K562 (cell line): ENCODE measurements around the gene SCFD1. TPM values are rescaled to one million over a fixed set of nuclear protein-coding genes. Genes with fewer than 3 reads are reported as not detected.

ENCODE experiments used
- ATAC-seq: fragments of 200-7000 bp; cut with Tn5 transposase; 3 replicates; pipeline ENCODE4 v1.9.1; 2020; ENCODE audit warnings: moderate library complexity
- BruUV-seq: library from RNA; stranded (reverse); fragments of 400-500 nt; replicated peaks from 2 replicates; lab custom pipeline; 2021; lab: Mats Ljungman, UMichigan
- CTCF ChIA-PET: fragments of 300-600 bp; formaldehyde crosslinking; extraction: SDS; loops from one replicate; lab custom pipeline; 2021; ENCODE audit warnings: low intra/inter-chr PET ratio; lab: Yijun Ruan, JAX
- POLR2A ChIA-PET: fragments of 300-600, 350-650 bp; sonication (Branson Sonifier 250); formaldehyde crosslinking; extraction: SDS; loops from one replicate; lab custom pipeline; 2021; ENCODE audit warnings: antibody characterized with exemption, inconsistent platforms; lab: Yijun Ruan, JAX
- DNase-seq, 4 experiments: peaks; one replicate each; pipeline versions ENCODE4 v3.0.0 to v3.0.0-alpha.2; 2011 to 2018; ENCODE audit warnings: low spot score in 3 of 4, mixed read lengths in 3 of 4; ENCODE audit errors: extremely low read depth in 1 of 4
- FAIRE-seq: peaks from 2 replicates; lab custom pipeline; 2011; peaks lifted over from hg19 to GRCh38; lab: Jason Lieb, UNC
- H2AFZ ChIP-seq: 2 replicates; pipeline ENCODE4 v1.6.0; 2011; ENCODE audit warnings: low read depth, low read length, control low read depth, inconsistent platforms
- H3K27ac ChIP-seq: fragments of 200-600 bp; 3 replicates; pipeline ENCODE4 v1.8.0; 2011; ENCODE audit warnings: low read depth, mild to moderate bottlenecking, control low read depth, inconsistent platforms, low read length, moderate library complexity, mixed read lengths; ENCODE audit errors: extremely low read depth
- H3K27me3 ChIP-seq, 2 experiments: fragments of 300-600 bp in 1 of 2; 2 replicates in 1 of 2; 3 replicates in 1 of 2; pipeline versions ENCODE4 v1.6.0 to v1.8.0; 2011; ENCODE audit warnings: inconsistent platforms in 2 of 2, low read length in 2 of 2, mild to moderate bottlenecking in 1 of 2, mixed read lengths in 1 of 2, moderate library complexity in 1 of 2; ENCODE audit not compliant: control insufficient read depth in 2 of 2, insufficient read depth in 2 of 2
- H3K36me3 ChIP-seq: fragments of 300-600 bp; 3 replicates; pipeline ENCODE4 v1.8.0; 2011; ENCODE audit warnings: mild to moderate bottlenecking, low read length, inconsistent platforms; ENCODE audit not compliant: control insufficient read depth, insufficient read depth
- H3K4me1 ChIP-seq, 2 experiments: fragments of 200-600 bp in 1 of 2; replicated peaks in 1 of 2; 2 replicates in 1 of 2; 3 replicates in 1 of 2; pipeline versions ENCODE4 v1.5.1 to v1.8.0; 2011; ENCODE audit warnings: inconsistent platforms in 2 of 2, low read length in 2 of 2, mild to moderate bottlenecking in 1 of 2, mixed read lengths in 1 of 2, moderate library complexity in 1 of 2; ENCODE audit not compliant: control insufficient read depth in 2 of 2, insufficient read depth in 2 of 2
- H3K4me2 ChIP-seq: 2 replicates; pipeline ENCODE4 v1.6.1; 2011; ENCODE audit warnings: low read length, control low read depth, inconsistent platforms, mixed read lengths; ENCODE audit not compliant: insufficient read depth
- H3K4me3 ChIP-seq: fragments of 200-600 bp; sonication (generic), shearing (Covaris generic); 2 replicates; pipeline ENCODE4 v1.5.1; 2016; ENCODE audit warnings: control low read depth, inconsistent platforms
- H3K79me2 ChIP-seq: fragments of 200-600 bp; 3 replicates; pipeline ENCODE4 v1.8.0; 2011; ENCODE audit warnings: low read length, inconsistent platforms; ENCODE audit not compliant: control insufficient read depth, insufficient read depth
- H3K9ac ChIP-seq, 2 experiments: 2 replicates each; pipeline versions ENCODE4 v1.6.0 to v1.6.1; 2011; ENCODE audit warnings: low read depth in 2 of 2, low read length in 2 of 2, control low read depth in 1 of 2, inconsistent platforms in 1 of 2, mild to moderate bottlenecking in 1 of 2, mixed read lengths in 1 of 2; ENCODE audit not compliant: insufficient read depth in 1 of 2
- H3K9me1 ChIP-seq: one replicate; pipeline ENCODE4 v1.6.0; 2011; ENCODE audit warnings: inconsistent platforms, mild to moderate bottlenecking, low read length, moderate library complexity; ENCODE audit not compliant: control insufficient read depth, insufficient read depth
- H3K9me3 ChIP-seq: replicated peaks from 2 replicates; pipeline ENCODE4 v1.5.1; 2011; ENCODE audit warnings: low read depth, low read length, inconsistent platforms; ENCODE audit not compliant: control insufficient read depth, insufficient read depth
- H4K20me1 ChIP-seq: replicated peaks from 2 replicates; pipeline ENCODE4 v1.6.1; 2011; ENCODE audit warnings: low read length, inconsistent platforms, mixed read lengths; ENCODE audit not compliant: control insufficient read depth, insufficient read depth
- E2F6 ChIP-seq, 2 experiments: IDR thresholded peaks; 2 replicates each; pipeline ENCODE4 v1.6.1; 2011; ENCODE audit warnings: borderline replicate concordance in 1 of 2, control low read depth in 1 of 2, low read depth in 1 of 2, low read length in 1 of 2, mild to moderate bottlenecking in 1 of 2, mixed read lengths in 1 of 2, moderate library complexity in 1 of 2; ENCODE audit not compliant: insufficient read depth in 1 of 2, insufficient read length in 1 of 2, poor library complexity in 1 of 2, severe bottlenecking in 1 of 2; ENCODE audit errors: extremely low read depth in 1 of 2
- ETV6 ChIP-seq, 3 experiments: fragments of 150-350 bp in 1 of 3; sonication (generic) in 1 of 3; formaldehyde crosslinking in 1 of 3; IDR thresholded peaks; 2 replicates each; pipeline versions ENCODE4 v1.6.1 to v1.8.0; 2014 to 2022; ENCODE audit warnings: borderline replicate concordance in 2 of 3, low read depth in 2 of 3, antibody characterized with exemption in 1 of 3, low read length in 1 of 3, mild to moderate bottlenecking in 1 of 3, missing genetic modification reagents in 1 of 3
- KAT8 ChIP-seq: fragments of 450-650 bp; IDR thresholded peaks from 2 replicates; pipeline ENCODE4 v1.6.1; 2016; ENCODE audit warnings: low read depth, mild to moderate bottlenecking
- MEIS2 ChIP-seq: fragments of 450-650 bp; IDR thresholded peaks from 2 replicates; pipeline ENCODE4 v1.6.1; 2014; ENCODE audit warnings: mild to moderate bottlenecking; ENCODE audit not compliant: partially characterized antibody
- NEUROD1 ChIP-seq: fragments of 150-350 bp; IDR thresholded peaks from 2 replicates; pipeline ENCODE4 v1.6.1; 2014; ENCODE audit warnings: borderline replicate concordance, low read length, low read depth; ENCODE audit not compliant: partially characterized antibody
- XRCC4 ChIP-seq: IDR thresholded peaks from one replicate; pipeline ENCODE4 v1.6.1; 2011; ENCODE audit not compliant: insufficient read depth, insufficient read length; ENCODE audit errors: extremely low read depth
- ZNF282 ChIP-seq: sonication (generic); formaldehyde crosslinking; IDR thresholded peaks from 2 replicates; pipeline ENCODE4 v1.8.1; 2023; ENCODE audit warnings: missing genetic modification reagents
- ZNF740 ChIP-seq, 3 experiments: fragments of 200-800 bp in 1 of 3; sonication (Bioruptor generic) in 1 of 3; sonication (generic) in 1 of 3; formaldehyde crosslinking in 1 of 3; IDR thresholded peaks; 2 replicates each; pipeline versions ENCODE4 v1.6.1 to v1.8.0; 2016 to 2022; ENCODE audit warnings: mild to moderate bottlenecking in 2 of 3, missing compliant biosample characterization in 2 of 3, missing genetic modification characterization in 2 of 3, missing genetic modification reagents in 1 of 3
- WGBS: fragments of 100-300 bp; shearing (Covaris generic); methylation state at CpG from one replicate; pipeline ENCODE4 v1.1.6; 2016; ENCODE audit warnings: low coverage, mixed read lengths; ENCODE audit not compliant: insufficient coverage; ENCODE audit errors: missing lambda C conversion rate; 5-methylcytosine and 5-hydroxymethylcytosine counted together
- in situ Hi-C: fragments of 300-500 bp; cut with MboI; formaldehyde crosslinking; loops from 4 replicates; pipeline ENCODE4 v1.15.0; 2018; ENCODE audit warnings: inconsistent platforms, mixed read lengths
- intact Hi-C: fragments of 100-400 bp; cut with micrococcal nuclease; formaldehyde crosslinking; loops from 2 replicates; pipeline ENCODE4 v1.14.2; 2022
- polyA plus RNA-seq, 8 experiments: library from polyadenylated mRNA; depleted of rRNA in 4 of 8; stranded (reverse) in 5 of 8; unstranded in 3 of 8; fragments of >200 nt; fragmentation: Nextera tagmentation in 2 of 8; fragmentation: Illumina TruSeq in 1 of 8; extraction: Ambion mirVana in 2 of 8; extraction: Trizol in 1 of 8; gene quantifications; 2 replicates each; pipeline versions ENCODE4 v1.2.1 to v1.2.3, GENCODE V29; 2011 to 2014; ENCODE audit warnings: inconsistent platforms in 1 of 8, missing spikeins in 1 of 8
- total RNA-seq, 7 experiments: library from RNA; depleted of rRNA in 6 of 7; stranded (reverse); fragments of >200 nt in 6 of 7; fragmentation: Illumina TruSeq in 2 of 7; extraction: Trizol in 2 of 7; gene quantifications; 2 replicates each; pipeline versions ENCODE4 v1.2.1 to v1.2.3, GENCODE V29; 2011 to 2021; ENCODE audit warnings: low replicate concordance in 1 of 7

SCFD1 gene
- total and polyA plus RNA-seq, 9 of the 15 experiments (the other 6 are each of a cell fraction or from before 2014, with no cell fraction given) = 48.9 to 112 (median 75.2) TPM

- BruUV-seq = no TSS peak
- in situ Hi-C loops (no loop called here), intact Hi-C loops (no loop called here)
- Histone ChIP-seq H3K9ac (peak overlapping the region in 1 of 2 experiments; percentile 95; a peak in 2 of 4 replicates), H3K79me2 (peaks cover 65% of the 10 kb centered on the region), H3K36me3 (peaks cover 27% of the 10 kb centered on the region), H3K27ac (peak overlapping the region; percentile 25; the same call in 1 of the 3 replicates), H3K27me3 (no peaks in the 10 kb centered on the region), H4K20me1 (no peaks in the 10 kb centered on the region; the same call in 1 of the 2 replicates), H3K9me3 (no peaks in the 10 kb centered on the region; the same call in 1 of the 2 replicates), H2AFZ (no peak overlapping the region), H3K4me2 (peak overlapping the region; percentile 96), H3K4me1 (peaks cover 0 to 9% of the 10 kb centered on the region in 2 experiments; a peak in 4 of 5 replicates), H3K4me3 (peak overlapping the region; percentile 79), H3K9me1 (no peaks in the 10 kb centered on the region)
- whole genome bisulfite sequencing = 17% methylated on average over 7 of the region's 7 CpGs
- TF ChIP-seq NEUROD1 = no peak
- no peak for TF ChIP-seq KAT8
- no peak for TF ChIP-seq XRCC4
- no peak for TF ChIP-seq ETV6 (IDR thresholded peaks at IDR 0.05; ENCODE audit: borderline replicate concordance in 1 of 2, low read depth in 2 of 2, low read length in 1 of 2)
- TF ChIP-seq ETV6 (CRISPR knock-in tag; IDR thresholded peaks at IDR 0.05; ENCODE audit: borderline replicate concordance) = no peak
- TF ChIP-seq E2F6 (IDR thresholded peaks at IDR 0.05; ENCODE audit: borderline replicate concordance in 1 of 2, extremely low read depth in 1 of 2, insufficient read depth in 1 of 2, insufficient read length in 1 of 2, low read depth in 1 of 2, low read length in 1 of 2, poor library complexity in 1 of 2, severe bottlenecking in 1 of 2) = no peak
- TF ChIP-seq ZNF282 (CRISPR knock-in tag) = no peak
- no peak for TF ChIP-seq ZNF740 (CRISPR knock-in tag; IDR thresholded peaks at IDR 0.05)
- TF ChIP-seq ZNF740 (tag; IDR thresholded peaks at IDR 0.05) = no peak
- no peak for TF ChIP-seq MEIS2
- DNase-seq = no peak
- POLR2A ChIA-PET = interaction anchor here (0.8 to 1.2 kb wide), 2 partner anchors 10 to 133 kb away, joined by 3 read pairs; no protein-coding TSS in a partner anchor
- CTCF ChIA-PET = no interaction called here
- ATAC-seq = no peak
- no peak for FAIRE-seq
Measured at GRCh38 chr14:30623412-30624131, 1.5 kb downstream of the SCFD1 start.
